IMR-90 (cell line): ENCODE results near the gene ZDHHC17. TPM values are rescaled to one million over a fixed set of nuclear protein-coding genes. Genes with fewer than 3 reads are reported as not detected.

Source experiments
- ATAC-seq: fragments of 200-7000 bp; cut with Tn5 transposase; 2 replicates; pipeline ENCODE4 v1.9.1; 2020; ENCODE audit warnings: low read depth, mild to moderate bottlenecking, moderate library complexity
- BruUV-seq: library from RNA; stranded (reverse); fragments of 400-500 nt; replicated peaks from 2 replicates; lab custom pipeline; 2021; lab: Mats Ljungman, UMichigan
- CTCF ChIA-PET: fragments of 300-600 bp; formaldehyde crosslinking; extraction: SDS; loops from one replicate; lab custom pipeline; 2021; ENCODE audit warnings: antibody characterized with exemption; lab: Yijun Ruan, JAX
- POLR2A ChIA-PET: fragments of 300-600 bp; sonication (Branson Sonifier 250); formaldehyde crosslinking; loops from one replicate; lab custom pipeline; 2022; ENCODE audit warnings: antibody characterized with exemption; ENCODE audit not compliant: unreplicated experiment; lab: Charles Lee
- DNase-seq: peaks from one replicate; pipeline ENCODE4 v3.0.0; 2013
- H2AFZ ChIP-seq: replicated peaks from 2 replicates; pipeline ENCODE3; 2013; ENCODE audit warnings: low read length, mild to moderate bottlenecking; ENCODE audit not compliant: poor library complexity
- H2AK5ac ChIP-seq: 2 replicates; pipeline ENCODE4 v1.6.1; 2013; ENCODE audit warnings: low read depth, low read length, inconsistent platforms
- H2AK9ac ChIP-seq: replicated peaks from 2 replicates; pipeline ENCODE3; 2013; ENCODE audit warnings: mild to moderate bottlenecking, low read depth, low read length, moderate library complexity; ENCODE audit not compliant: poor library complexity
- H2BK120ac ChIP-seq: 2 replicates; pipeline ENCODE4 v1.6.1; 2013; ENCODE audit warnings: low read depth, low read length, inconsistent platforms
- H2BK15ac ChIP-seq: 3 replicates; pipeline ENCODE4 v1.6.1; 2013; ENCODE audit warnings: low read depth, low read length, inconsistent platforms
- H2BK20ac ChIP-seq: 2 replicates; pipeline ENCODE4 v1.6.1; 2013; ENCODE audit warnings: low read depth, mild to moderate bottlenecking, inconsistent platforms, low read length, moderate library complexity
- H2BK5ac ChIP-seq: 2 replicates; pipeline ENCODE4 v1.6.1; 2013; ENCODE audit warnings: mild to moderate bottlenecking, low read depth, low read length, inconsistent platforms; ENCODE audit not compliant: poor library complexity, severe bottlenecking
- H3K14ac ChIP-seq: replicated peaks from 2 replicates; pipeline ENCODE4 v1.6.1; 2013; ENCODE audit warnings: low read depth, low read length, inconsistent platforms
- H3K18ac ChIP-seq: 2 replicates; pipeline ENCODE4 v1.6.1; 2013; ENCODE audit warnings: low read depth, low read length, control low read depth
- H3K23ac ChIP-seq: 2 replicates; pipeline ENCODE4 v1.6.1; 2013; ENCODE audit warnings: low read depth, low read length, inconsistent platforms
- H3K27ac ChIP-seq: 2 replicates; pipeline ENCODE4 v1.5.1; 2013; ENCODE audit warnings: mild to moderate bottlenecking, control low read depth, low read length; ENCODE audit not compliant: insufficient read depth
- H3K27me3 ChIP-seq: 2 replicates; pipeline ENCODE4 v1.6.1; 2013; ENCODE audit warnings: low read length; ENCODE audit not compliant: control insufficient read depth, insufficient read depth
- H3K36me3 ChIP-seq: 2 replicates; pipeline ENCODE4 v1.6.1; 2013; ENCODE audit warnings: low read length, mixed read lengths; ENCODE audit not compliant: control insufficient read depth, insufficient read depth
- H3K4ac ChIP-seq: 2 replicates; pipeline ENCODE4 v1.6.1; 2013; ENCODE audit warnings: low read depth, low read length, inconsistent platforms
- H3K4me1 ChIP-seq: 2 replicates; pipeline ENCODE4 v1.6.1; 2013; ENCODE audit warnings: low read length, mixed read lengths; ENCODE audit not compliant: control insufficient read depth, insufficient read depth
- H3K4me2 ChIP-seq: 2 replicates; pipeline ENCODE4 v1.6.1; 2013; ENCODE audit warnings: low read depth, mild to moderate bottlenecking, control low read depth, low read length, moderate library complexity
- H3K4me3 ChIP-seq: 2 replicates; pipeline ENCODE4 v1.5.1; 2013; ENCODE audit warnings: low read depth, mild to moderate bottlenecking, control low read depth, low read length, moderate library complexity; ENCODE audit not compliant: insufficient read depth
- H3K56ac ChIP-seq: 2 replicates; pipeline ENCODE4 v1.6.1; 2013; ENCODE audit warnings: low read length, inconsistent platforms; ENCODE audit not compliant: insufficient read depth; ENCODE audit errors: extremely low read depth
- H3K79me1 ChIP-seq, 2 experiments: 2 replicates each; pipeline ENCODE4 v1.6.1; 2013; ENCODE audit warnings: low read length in 2 of 2, inconsistent platforms in 1 of 2, low read depth in 1 of 2
- H3K9ac ChIP-seq: 2 replicates; pipeline ENCODE4 v1.6.1; 2013; ENCODE audit warnings: low read depth, low read length, control low read depth
- H3K9me1 ChIP-seq: 2 replicates; pipeline ENCODE4 v1.6.1; 2013; ENCODE audit warnings: low read length, inconsistent platforms; ENCODE audit not compliant: insufficient read depth
- H3K9me3 ChIP-seq: 2 replicates; pipeline ENCODE4 v1.6.1; 2013; ENCODE audit warnings: low read length; ENCODE audit not compliant: control insufficient read depth, insufficient read depth
- H4K20me1 ChIP-seq: 2 replicates; pipeline ENCODE4 v1.6.1; 2013; ENCODE audit warnings: low read length, inconsistent platforms; ENCODE audit not compliant: insufficient read depth
- H4K5ac ChIP-seq: 2 replicates; pipeline ENCODE4 v1.6.1; 2013; ENCODE audit warnings: mild to moderate bottlenecking, low read depth, low read length, control low read depth
- H4K8ac ChIP-seq, 2 experiments: 2 replicates each; pipeline ENCODE4 v1.6.1; 2013; ENCODE audit warnings: low read depth in 2 of 2, low read length in 2 of 2, control low read depth in 1 of 2, inconsistent platforms in 1 of 2
- H4K91ac ChIP-seq: 2 replicates; pipeline ENCODE4 v1.6.1; 2013; ENCODE audit warnings: low read depth, low read length, inconsistent platforms; ENCODE audit not compliant: insufficient read depth
- BHLHE40 ChIP-seq: fragments of 150-350 bp; IDR thresholded peaks from 2 replicates; pipeline ENCODE4 v1.6.1; 2016; ENCODE audit warnings: mild to moderate bottlenecking, low read depth, low read length
- FOS ChIP-seq: fragments of 150-350 bp; IDR thresholded peaks from 2 replicates; pipeline ENCODE4 v1.6.1; 2016; ENCODE audit warnings: low read depth, low read length
- MAFK ChIP-seq: IDR thresholded peaks from 2 replicates; pipeline ENCODE4 v1.6.1; 2012; ENCODE audit warnings: low read depth, low read length, improper control_type of control experiment
- MAZ ChIP-seq: IDR thresholded peaks from 2 replicates; pipeline ENCODE4 v1.6.1; 2012; ENCODE audit warnings: low read depth, mild to moderate bottlenecking, low read length, improper control_type of control experiment, moderate library complexity, borderline replicate concordance
- MXI1 ChIP-seq: IDR thresholded peaks from 2 replicates; pipeline ENCODE4 v1.6.1; 2012; ENCODE audit warnings: low read depth, mild to moderate bottlenecking, low read length, moderate library complexity, borderline replicate concordance
- POLR2A ChIP-seq: IDR thresholded peaks from 2 replicates; pipeline ENCODE4 v1.6.1; 2012; ENCODE audit warnings: mild to moderate bottlenecking, low read depth, low read length
- RCOR1 ChIP-seq: IDR thresholded peaks from 2 replicates; pipeline ENCODE4 v1.6.1; 2012; ENCODE audit warnings: mild to moderate bottlenecking, low read length, improper control_type of control experiment; ENCODE audit not compliant: insufficient replicate concordance
- RFX5 ChIP-seq: IDR thresholded peaks from 2 replicates; pipeline ENCODE4 v1.8.0; 2012; ENCODE audit warnings: low read depth, mild to moderate bottlenecking, low read length, moderate library complexity
- USF2 ChIP-seq: fragments of 150-350 bp; IDR thresholded peaks from 2 replicates; pipeline ENCODE4 v1.6.1; 2017; ENCODE audit warnings: mild to moderate bottlenecking, antibody characterized with exemption, low read length, low read depth
- WGBS, 2 experiments: methylation state at CpG; one replicate each; pipeline versions ENCODE4 v1.1.5 to v1.1.7; 2013; ENCODE audit warnings: missing lambda C conversion rate in 2 of 2; ENCODE audit not compliant: insufficient read length in 1 of 2; ENCODE audit errors: extremely low coverage in 2 of 2; 5-methylcytosine and 5-hydroxymethylcytosine counted together
- dilution Hi-C: fragments of 300-500 bp; cut with HindIII; formaldehyde crosslinking; loops from one replicate; pipeline ENCODE4 v1.14.3; 2018; ENCODE audit warnings: low sequenced_read_pairs; ENCODE audit not compliant: unreplicated experiment
- in situ Hi-C: fragments of 300-500 bp; cut with MboI; formaldehyde crosslinking; loops from 3 replicates; pipeline ENCODE4 v1.14.3; 2019; ENCODE audit warnings: low sequenced_read_pairs, inconsistent platforms, mixed read lengths
- intact Hi-C: fragments of 100-400 bp; cut with micrococcal nuclease; formaldehyde crosslinking; loops from 2 replicates; pipeline ENCODE4 v1.10.0; 2022
- polyA plus RNA-seq, 3 experiments: library from polyadenylated mRNA; depleted of rRNA; stranded (reverse); fragments of >200 nt; gene quantifications; 2 replicates each; pipeline ENCODE4 v1.2.3, GENCODE V29; 2012; ENCODE audit warnings: low replicate concordance in 1 of 3
- total RNA-seq: library from RNA; depleted of rRNA; stranded (reverse); fragments of >200 nt; gene quantifications from 2 replicates; pipeline ENCODE4 v1.2.3, GENCODE V29; 2012

ZDHHC17 gene
- total and polyA plus RNA-seq, 2 of the 4 experiments (the other 2 are of a cell fraction), result 23.3 to 125 TPM

GRCh38 chr12:76789335-76790050, 25.6 kb downstream of the ZDHHC17 start:
- DNase-seq (no peak), ATAC-seq (no peak)
- Histone ChIP-seq H3K9ac (no peak overlapping the region), H2AFZ (no peak overlapping the region), H3K79me1 (peaks cover 12 to 53% of the 10 kb centered on the region in 2 experiments), H3K4me1 (no peaks in the 10 kb centered on the region; the same call in 1 of the 2 replicates), H3K9me3 (no peaks in the 10 kb centered on the region; the same call in 1 of the 2 replicates), H4K20me1 (peaks cover 9% of the 10 kb centered on the region; the same call in 1 of the 2 replicates), H2BK20ac (no peak overlapping the region), H3K56ac (no peak overlapping the region), H3K27me3 (no peaks in the 10 kb centered on the region), H3K4me2 (no peak overlapping the region), H4K91ac (peak overlapping the region; percentile 38; the same call in 1 of the 2 replicates), H2AK9ac (no peak overlapping the region), H4K5ac (no peak overlapping the region; the same call in 1 of the 2 replicates), H3K36me3 (no peaks in the 10 kb centered on the region), H3K9me1 (no peaks in the 10 kb centered on the region), H2BK5ac (peak overlapping the region; percentile 15), H3K18ac (peak overlapping the region; percentile 18; the same call in 1 of the 2 replicates), H3K23ac (no peak overlapping the region), H4K8ac (no peak overlapping the region), H3K4me3 (no peak overlapping the region), H2BK120ac (no peak overlapping the region), H3K14ac (no peak overlapping the region), H3K4ac (no peak overlapping the region), H3K27ac (no peak overlapping the region), H2AK5ac (no peak overlapping the region), H2BK15ac (no peak overlapping the region)
- in situ Hi-C loops (loop anchor here (5.0 kb wide), 1 partner anchor 172 kb away; no protein-coding TSS in a partner anchor), intact Hi-C loops (no loop called here), dilution Hi-C loops (no loop called here)
- no TSS peak for BruUV-seq
- POLR2A ChIA-PET, result no interaction called here
- TF ChIP-seq FOS, result no peak
- no peak for TF ChIP-seq MXI1
- no peak for TF ChIP-seq USF2
- TF ChIP-seq RFX5, result no peak
- no peak for TF ChIP-seq MAZ
- TF ChIP-seq POLR2A, result no peak
- no peak for TF ChIP-seq RCOR1
- TF ChIP-seq MAFK, result peak; percentile 83
- TF ChIP-seq BHLHE40, result no peak
- 83% methylated on average over 1 of the region's 3 CpGs; no CpG with 5 or more reads in 1 of the 2 experiments for WGBS, 2 experiments
- CTCF ChIA-PET, result interaction anchor here (0.7 to 2.0 kb wide), 3 partner anchors 11 to 232 kb away, joined by 3 to 13 read pairs (median 3); no protein-coding TSS in a partner anchor
